Central memory CD4-positive, alpha-beta T cell (primary cell): Measurements from ENCODE around the gene ANGPTL7.

Experiments
- DNase-seq: peaks from one replicate; pipeline ENCODE4 v3.0.0; 2022

Gene ANGPTL7

GRCh38 chr1:11207898-11208611, 18.9 kb downstream of the ANGPTL7 start:
- DNase-seq = no peak

GRCh38 chr1:11211461-11211860, 22.3 kb downstream of the ANGPTL7 start:
- DNase-seq = no peak

- DNase-seq = no peak
These were observed 22.9 kb downstream of the ANGPTL7 start for GRCh38 chr1:11211925-11212587.

- no peak for DNase-seq
These were observed 25.7 kb downstream of the ANGPTL7 start for GRCh38 chr1:11214698-11215380.

- DNase-seq = no peak
These were observed 26.3 kb downstream of the ANGPTL7 start for GRCh38 chr1:11215381-11216005.

GRCh38 chr1:11216074-11216473, 26.9 kb downstream of the ANGPTL7 start:
- DNase-seq = no peak

GRCh38 chr1:11227106-11228077, 38.2 kb downstream of the ANGPTL7 start:
- no peak for DNase-seq

- no peak for DNase-seq
These were observed 40.0 kb downstream of the ANGPTL7 start for GRCh38 chr1:11229203-11229602.

- no peak for DNase-seq
These were observed 44.1 kb downstream of the ANGPTL7 start for GRCh38 chr1:11233208-11233607.

GRCh38 chr1:11237356-11237755, 48.2 kb downstream of the ANGPTL7 start:
- DNase-seq = no peak

GRCh38 chr1:11238311-11238710, 49.2 kb downstream of the ANGPTL7 start:
- no peak for DNase-seq

GRCh38 chr1:11245248-11245647, 56.1 kb downstream of the ANGPTL7 start:
- no peak for DNase-seq
